ENCODE results near the gene NUDT16L1. TPM values are rescaled to one million over a fixed set of nuclear protein-coding genes. Genes with fewer than 3 reads are reported as not detected.

NUDT16L1 gene
- polyA plus RNA-seq, 3 donors: 22.0 to 47.2 (median 31.0) TPM

DNA sequence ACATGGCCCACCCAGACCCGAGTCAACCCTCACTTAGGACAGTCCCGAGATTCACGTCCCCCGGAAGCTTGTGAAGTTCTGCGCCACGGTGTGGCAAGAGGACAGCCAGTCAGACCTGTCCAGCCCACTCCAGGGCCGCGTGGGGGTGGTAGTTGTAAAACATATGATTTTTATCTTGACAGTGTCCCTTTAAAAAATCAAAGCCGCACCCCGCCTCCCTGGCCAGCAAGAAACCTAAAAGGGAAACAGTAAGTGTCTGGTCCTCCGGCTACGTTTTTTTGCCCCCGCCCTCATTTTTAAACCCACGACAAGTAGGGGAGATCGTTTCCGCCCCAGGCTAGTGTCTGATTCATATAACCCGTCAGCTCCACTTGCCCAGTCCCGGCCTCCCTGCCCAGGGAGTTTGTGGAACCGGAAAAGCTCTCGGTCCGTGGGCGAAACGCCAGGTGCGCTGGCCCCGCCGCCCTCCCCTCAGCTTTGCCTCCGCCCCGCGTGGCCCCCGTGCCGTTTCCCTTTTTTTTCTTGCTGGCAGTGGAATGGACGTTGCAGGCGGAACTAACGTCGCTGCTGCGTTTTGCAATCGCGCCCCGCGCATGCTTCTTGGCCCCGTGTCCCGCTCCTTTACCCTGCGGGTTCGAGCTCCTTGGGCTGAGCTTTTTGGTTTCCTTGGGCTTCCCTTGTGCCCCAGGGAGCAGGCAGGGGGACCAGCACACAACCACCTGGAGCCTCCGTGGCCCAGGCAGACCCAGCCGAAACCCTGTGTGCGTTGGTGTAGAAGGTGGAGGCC lies 13.3 kb upstream of the NUDT16L1 start:
- WGBS, 3 donors: 22 to 58% (median 24%) methylated on average over 47 of the region's 47 CpGs

DNA sequence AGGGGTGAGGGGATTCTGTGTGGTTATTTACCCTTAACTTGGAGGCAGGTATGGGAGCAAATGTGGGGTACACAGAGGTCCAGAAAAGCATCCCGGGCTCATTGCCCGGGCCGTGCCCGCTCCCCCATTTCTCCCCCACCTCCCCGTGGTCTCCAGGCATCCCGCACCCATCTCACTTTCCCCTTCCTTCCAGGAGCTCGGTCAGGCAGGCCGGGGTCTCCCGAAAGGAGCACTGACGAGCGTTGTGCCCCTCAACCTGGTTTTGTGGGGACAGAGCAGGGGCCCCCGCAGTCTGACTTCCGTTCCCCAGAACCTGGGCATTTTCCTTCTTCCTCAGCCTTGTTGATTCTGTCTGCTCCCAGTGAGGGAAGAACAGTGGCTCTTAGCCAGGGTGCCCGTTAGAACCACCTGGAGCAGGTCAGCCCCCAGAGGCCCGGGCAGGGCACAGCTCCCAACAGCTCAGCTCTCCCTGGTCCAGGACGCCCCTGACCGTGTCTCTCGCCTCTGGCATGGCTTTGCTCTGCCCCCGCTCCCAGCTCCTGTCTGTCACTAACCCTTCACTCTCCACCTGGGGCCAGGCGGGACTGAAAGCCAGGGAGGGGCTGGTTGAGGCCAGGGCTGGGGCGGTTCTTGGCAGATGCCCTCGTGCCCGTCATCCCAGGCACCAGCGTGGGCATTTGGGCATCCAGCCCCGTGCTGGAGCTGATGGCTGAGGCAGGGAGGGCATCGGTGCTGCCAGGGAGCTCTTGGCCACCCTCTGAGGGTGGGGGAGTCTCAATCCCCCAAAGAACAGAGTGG lies 12.5 kb upstream of the NUDT16L1 start:
- WGBS, 3 donors: 75 to 89% (median 78%) methylated on average over 26 of the region's 26 CpGs
- H3K27ac ChIP-seq (ENCODE audit: low read depth, low read length): no peak overlapping the region

More for the DNA sequence above, 13.3 kb upstream of the NUDT16L1 start:
- no peak overlapping the region for H3K27ac ChIP-seq (ENCODE audit: low read depth, low read length)

DNA sequence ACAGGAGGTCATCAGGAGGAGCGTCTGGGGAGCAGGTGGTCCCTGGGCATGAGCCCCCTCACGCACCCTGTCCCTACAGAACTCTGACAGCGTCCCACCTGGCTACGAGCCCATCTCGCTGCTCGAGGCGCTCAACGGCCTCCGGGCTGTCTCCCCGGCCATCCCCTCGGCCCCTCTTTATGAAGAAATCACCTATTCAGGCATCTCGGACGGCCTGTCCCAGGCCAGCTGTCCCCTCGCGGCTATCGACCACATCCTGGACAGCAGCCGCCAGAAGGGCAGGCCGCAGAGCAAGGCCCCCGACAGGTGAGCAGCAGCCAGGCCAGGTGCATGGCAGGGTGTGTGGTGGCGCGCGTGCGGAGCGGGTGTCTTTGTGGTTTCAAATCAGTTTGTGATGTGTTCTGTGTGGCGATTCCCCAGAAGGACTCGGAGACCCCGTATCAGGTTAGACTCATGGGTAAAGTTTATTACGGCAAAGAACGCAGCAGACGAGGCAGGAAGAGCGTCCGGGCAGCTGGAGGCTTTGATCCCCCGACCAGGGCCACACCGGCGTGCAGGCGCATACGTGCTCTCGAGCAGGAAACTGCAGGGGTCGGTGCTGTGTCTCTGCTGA lies 11.8 kb upstream of the NUDT16L1 start:
- WGBS, 3 donors: 88 to 94% (median 91%) methylated on average over 39 of the region's 39 CpGs
- no peak overlapping the region for H3K27ac ChIP-seq (ENCODE audit: low read depth, low read length)

DNA sequence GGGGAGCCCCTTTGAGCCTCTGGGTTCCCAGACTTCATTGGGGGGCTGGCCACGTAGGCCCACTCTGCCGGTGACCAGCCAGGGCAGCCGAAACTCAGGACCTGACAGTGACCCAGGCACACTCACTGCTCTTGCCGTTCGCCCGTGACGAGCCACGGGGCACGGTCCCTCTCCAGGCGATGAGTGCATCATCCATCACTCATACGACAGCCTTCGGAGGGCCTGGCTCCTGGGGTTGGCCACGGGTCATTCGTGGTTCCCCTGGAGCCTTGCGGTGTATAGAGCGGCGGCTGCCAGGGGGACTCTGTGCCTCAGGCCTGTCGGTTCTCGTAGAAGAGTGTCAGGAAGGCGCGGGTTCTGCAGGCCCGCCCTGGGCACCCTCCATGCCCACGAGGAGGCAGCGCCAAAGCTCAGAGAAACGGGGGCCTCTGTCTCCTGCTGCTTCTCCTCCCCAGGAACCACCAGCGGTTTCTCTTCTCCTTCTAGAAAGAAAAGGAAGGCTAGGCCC lies 11.2 kb upstream of the NUDT16L1 start:
- 81 to 84% (median 82%) methylated on average over 22 to 26 of the region's 26 CpGs for WGBS, 3 donors
- no peak overlapping the region for H3K27ac ChIP-seq (ENCODE audit: low read depth, low read length)

DNA sequence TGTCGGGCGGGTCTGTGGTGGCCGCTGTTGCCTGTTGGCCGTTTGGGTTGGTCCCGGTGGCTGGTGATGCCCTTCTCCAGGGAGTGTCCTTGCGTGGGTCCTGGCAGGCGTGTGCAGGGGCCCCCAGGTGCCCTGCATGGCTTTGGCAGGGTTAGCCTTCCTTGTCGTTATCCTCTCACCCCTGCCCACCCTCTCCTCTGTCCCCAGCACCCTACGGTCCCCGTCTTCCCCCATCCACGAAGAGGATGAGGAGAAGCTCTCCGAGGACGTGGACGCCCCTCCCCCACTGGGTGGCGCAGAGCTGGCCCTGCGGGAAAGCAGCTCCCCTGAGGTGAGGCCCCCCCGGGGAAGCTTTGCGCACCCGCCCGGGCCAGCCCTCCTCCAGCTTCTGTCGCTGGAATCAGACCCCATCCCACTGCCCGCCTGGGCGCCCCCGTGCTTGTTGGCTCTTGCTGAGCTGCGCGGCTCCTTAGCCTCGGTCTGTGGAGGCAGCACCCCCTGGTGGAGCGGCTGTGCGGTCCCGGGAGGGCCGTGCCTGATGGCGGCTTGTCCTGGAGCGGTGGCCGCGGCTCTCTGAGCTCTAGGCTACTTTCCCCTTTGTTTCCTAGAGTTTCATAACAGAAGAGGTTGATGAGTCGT lies 10.6 kb upstream of the NUDT16L1 start:
- no peak overlapping the region for H3K27ac ChIP-seq (ENCODE audit: low read depth, low read length)
- 73 to 79% (median 74%) methylated on average over 32 to 36 of the region's 36 CpGs for WGBS, 3 donors

DNA sequence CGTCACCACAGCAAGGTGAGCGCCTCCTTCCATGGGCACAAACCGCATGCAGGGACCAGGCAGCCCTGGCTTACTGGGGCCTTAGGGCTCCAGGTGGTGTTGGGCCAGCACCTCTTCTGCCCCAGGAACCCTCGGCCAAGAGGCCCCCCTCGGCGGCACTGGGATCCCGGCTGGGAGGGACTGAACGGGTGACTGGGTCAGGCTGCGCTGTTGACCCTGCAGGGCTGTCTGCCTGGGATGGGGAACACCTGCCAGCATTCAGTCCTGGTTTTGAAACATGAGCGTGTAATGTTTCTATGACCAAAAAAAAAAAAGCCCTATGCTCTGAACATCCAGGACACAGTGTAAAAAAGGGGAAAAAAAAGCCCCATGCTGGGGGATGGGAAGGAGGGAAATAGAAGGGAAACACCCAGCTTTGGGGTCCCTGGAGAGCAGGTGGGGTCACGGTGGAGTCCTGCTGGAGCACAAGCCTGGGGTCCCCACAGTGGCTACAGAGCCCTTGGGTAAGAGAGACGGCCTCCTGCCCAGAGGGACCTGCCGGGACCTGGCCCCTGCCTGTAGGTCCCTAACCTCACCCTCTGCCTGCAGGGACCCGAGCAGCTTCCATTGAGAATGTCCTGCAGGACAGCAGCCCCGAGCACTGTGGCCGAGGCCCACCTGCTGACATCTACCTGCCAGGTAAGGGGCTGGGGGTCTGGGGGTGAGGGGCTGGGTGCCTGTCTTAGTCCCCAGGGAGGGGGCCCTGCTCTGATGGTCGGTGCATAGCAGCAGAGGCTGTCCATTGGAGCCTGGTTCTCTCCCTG lies 9.9 kb upstream of the NUDT16L1 start:
- no peak overlapping the region for H3K27ac ChIP-seq (ENCODE audit: low read depth, low read length)
- WGBS, 3 donors: 80 to 83% (median 81%) methylated on average over 14 to 17 of the region's 17 CpGs

DNA sequence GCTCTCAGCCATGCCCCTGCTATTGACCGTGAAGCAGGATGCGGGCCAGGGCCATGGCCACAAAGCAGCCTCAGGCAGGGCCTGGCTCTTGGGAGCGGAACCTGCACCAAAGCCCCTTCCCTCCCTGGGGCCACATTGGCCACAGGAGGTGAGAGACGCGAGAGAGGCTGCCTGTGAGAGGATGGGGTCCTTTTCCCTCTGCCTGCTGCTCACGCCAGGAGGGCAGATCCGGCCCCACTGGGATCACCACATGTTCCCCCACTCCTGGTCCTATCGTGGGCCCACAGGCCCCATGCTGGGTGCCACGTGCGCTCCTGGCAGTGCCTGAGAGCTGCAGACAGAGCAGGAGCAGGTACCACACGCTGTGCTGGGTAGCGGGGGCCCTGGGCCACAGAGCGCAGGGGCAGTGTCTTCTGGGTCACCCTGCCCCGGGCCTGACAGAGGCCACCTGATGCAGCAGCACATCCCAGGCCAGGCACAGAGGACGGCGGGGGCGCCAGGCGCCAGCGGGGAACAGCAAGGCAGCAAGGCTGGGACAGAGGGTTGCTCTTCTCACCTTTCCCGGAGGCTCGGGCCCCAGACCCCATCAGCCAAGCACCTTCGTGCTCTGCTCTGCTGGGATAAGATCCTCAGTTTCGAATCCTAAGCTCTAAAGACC lies 9.2 kb upstream of the NUDT16L1 start:
- H3K27ac ChIP-seq (ENCODE audit: low read depth, low read length): no peak overlapping the region
- 95 to 96% (median 95%) methylated on average over 23 of the region's 23 CpGs for WGBS, 3 donors

DNA sequence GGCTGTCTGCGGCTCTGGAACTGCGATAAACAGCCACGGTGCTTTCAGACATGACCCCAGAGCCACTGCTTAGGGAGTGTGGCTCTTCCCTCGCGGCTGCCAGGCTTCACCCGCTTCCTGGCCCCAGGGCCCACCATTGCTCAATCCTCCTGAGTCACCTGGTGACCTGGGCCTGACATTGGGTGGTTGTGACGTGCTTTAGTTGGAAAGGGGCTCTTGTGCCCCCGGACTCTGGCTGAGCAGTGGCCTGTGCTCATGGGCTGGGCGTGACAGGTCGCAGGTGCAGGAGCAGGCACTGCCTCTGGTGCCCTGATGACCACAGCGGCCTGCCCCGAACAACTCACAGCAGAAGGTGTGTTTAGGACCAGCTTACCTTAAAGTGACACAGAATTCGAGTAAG lies 8.6 kb upstream of the NUDT16L1 start:
- WGBS, 3 donors: 77 to 94% (median 85%) methylated on average over 13 of the region's 13 CpGs
- no peak overlapping the region for H3K27ac ChIP-seq (ENCODE audit: low read depth, low read length)

DNA sequence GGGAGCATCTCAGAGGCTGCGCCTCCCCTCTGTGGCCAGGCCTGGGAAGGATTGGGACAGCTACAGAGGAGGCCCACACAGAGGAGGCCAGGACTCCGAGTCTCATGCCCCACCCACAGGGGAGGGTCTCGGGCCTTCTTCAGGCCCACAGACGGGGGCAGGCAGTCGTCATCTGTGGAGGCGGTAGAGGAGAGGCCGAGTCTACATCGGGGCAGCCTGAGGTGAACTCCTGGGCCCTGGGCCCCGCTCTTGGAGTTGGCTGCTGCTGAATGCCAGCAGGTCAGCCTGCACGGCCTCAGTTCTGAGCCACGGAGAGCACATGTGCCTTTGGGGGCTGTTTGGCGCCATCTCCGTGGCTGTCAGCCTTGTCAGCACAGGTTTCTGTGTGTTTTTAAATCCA lies 8.1 kb upstream of the NUDT16L1 start:
- 84 to 89% (median 89%) methylated on average over 12 to 13 of the region's 13 CpGs for WGBS, 3 donors
- H3K27ac ChIP-seq (ENCODE audit: low read depth, low read length): no peak overlapping the region

DNA sequence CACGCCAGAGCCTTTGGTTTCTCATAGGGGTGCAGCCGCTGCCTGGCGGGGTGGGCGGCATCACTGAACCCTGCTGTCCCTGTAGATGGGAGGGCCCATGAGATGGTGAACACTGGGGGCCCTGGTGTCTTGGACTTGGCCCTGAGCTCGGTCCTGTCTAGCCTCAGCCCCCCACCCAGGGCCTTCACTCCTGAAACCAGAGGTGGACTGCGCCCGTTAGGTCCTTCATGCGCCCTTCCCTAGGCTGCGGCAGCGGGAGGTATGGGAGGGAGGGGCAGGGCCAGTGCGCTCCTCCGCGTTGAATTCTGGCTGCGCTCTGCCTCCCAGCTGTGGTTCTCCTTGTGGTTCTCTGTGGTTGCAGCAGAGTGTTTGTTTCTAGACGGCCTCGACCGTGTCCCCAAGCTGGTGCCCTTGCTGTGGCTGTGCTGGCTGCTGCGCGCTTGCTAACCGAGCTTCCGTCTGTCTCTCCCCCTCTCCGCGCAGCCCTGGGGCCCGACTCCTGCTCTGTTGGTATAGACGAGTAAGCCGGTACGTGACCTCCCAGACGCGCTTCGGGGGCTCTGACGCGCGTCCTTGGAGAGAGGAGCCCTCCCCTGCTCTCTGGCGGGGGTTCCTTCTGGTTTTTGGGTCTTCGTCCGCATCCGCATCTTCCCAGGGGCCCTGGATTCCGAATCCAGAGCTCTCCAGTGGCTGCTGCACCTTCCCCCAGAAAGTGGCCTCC lies 7.4 kb upstream of the NUDT16L1 start:
- WGBS, 3 donors: 90 to 95% (median 95%) methylated on average over 34 to 38 of the region's 38 CpGs
- no peak overlapping the region for H3K27ac ChIP-seq (ENCODE audit: low read depth, low read length)

DNA sequence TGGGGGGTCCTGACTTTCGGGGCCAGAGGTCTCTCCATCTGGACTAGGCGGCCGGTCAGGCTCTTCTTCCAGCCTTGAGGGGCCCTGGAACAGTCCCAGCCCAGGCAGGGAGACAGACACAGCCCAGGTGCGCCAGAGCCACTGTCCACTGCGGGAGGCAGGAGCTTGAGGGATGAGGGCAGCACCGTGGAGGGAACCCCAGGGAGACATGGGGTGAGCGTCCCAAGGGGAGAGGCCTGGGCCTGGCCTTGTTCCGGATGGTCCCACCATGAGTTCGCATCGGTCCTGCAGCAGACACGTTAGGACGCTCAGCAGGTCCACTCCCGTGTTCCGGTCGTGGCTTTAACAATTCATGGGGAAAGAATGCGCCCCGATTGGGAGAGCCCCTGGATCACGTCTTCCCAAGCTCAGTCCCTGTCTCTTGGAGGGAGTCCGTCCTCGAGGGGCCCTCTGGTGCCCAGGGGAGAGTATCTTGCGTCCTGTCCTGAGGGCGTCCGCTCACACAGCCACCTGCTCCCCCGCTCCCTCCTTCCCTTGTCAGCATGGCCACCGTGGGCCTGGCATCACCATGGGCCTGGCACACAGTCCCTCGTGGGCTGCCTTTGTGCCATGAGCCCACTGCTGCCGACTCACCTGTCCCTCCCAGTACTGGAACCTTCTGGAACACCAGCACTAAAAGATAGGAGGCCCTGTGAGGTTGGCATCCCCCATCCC lies 6.7 kb upstream of the NUDT16L1 start:
- WGBS, 3 donors: 91 to 94% (median 92%) methylated on average over 25 to 27 of the region's 27 CpGs
- no peak overlapping the region for H3K27ac ChIP-seq (ENCODE audit: low read depth, low read length)

DNA sequence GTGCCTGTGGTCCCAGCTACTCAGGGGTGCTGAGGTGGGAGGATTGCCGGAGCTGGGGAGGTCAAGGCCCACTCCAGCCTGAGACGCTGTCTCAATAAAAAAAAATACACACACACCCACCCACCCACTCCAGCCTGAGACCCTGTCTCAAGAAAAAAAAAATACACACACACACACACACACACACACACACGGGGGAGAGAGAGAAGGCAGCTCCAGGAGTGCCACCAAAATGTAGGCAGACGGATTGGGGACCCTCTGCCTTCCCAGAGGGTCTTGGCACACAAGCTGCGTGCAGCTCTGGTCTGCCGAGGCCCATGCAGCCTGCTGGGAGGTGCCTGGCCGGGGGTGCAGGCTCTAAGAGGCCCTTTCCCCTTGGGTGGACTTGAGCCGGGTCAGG lies 5.9 kb upstream of the NUDT16L1 start:
- H3K27ac ChIP-seq (ENCODE audit: low read depth, low read length): no peak overlapping the region
- whole genome bisulfite sequencing, 3 donors: 83 to 86% (median 86%) methylated on average over 8 of the region's 8 CpGs

DNA sequence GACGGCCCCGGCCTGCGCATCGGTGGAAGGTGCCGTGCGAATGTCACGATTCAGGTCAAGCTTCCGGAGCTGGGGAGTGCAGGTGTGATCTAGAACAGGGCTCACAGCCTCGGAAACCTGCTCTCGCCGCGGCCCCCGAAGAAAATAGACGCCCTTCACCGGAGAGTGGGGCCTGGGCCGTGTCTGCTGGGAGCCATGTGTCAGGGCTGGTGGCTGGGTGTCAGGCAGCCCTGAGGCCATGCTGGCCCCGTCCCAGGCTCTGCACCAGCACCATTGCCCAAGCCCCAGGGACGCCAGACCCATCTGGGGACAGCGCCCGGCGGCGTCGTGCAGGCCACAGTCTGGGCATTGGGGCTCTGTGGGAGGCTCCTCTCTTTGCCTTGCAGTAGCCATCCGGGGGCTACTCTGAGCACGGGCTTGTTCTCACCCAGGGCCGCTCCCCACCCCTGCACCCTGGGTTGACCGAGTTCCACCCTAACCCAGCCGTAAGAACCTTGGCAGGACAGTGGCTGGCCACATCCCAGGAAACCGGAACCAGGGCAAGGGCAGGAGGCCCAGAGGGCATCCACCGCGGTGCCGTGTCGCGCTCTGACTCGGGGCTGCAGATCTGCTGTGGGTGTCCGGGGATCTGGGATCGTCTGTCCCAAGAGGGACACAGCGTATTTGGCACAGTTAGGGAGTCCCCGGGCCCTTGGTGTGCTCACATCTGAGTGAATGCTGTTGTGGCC lies 5.3 kb upstream of the NUDT16L1 start:
- 89 to 91% (median 90%) methylated on average over 38 to 39 of the region's 39 CpGs for WGBS, 3 donors
- H3K27ac ChIP-seq (ENCODE audit: low read depth, low read length): no peak overlapping the region

DNA sequence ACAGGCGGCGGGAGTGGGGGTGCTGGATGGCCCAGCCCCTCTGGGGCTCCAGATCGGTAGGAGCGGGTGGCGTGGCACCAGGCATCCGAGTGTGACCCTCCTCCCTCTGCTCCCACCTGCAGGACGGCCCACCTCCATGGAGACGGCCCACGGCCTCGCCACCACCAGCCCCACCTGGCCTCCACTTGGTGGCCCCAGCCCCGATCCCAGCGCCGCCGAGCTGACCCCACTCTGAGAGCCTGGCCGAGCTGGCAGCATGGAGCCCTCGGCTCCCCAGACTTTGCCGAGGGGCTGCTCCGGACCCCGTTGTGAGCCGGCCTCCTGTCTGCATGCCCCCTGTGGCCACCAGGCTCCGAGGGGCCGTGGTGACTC lies 4.7 kb upstream of the NUDT16L1 start:
- no peak overlapping the region for H3K27ac ChIP-seq (ENCODE audit: low read depth, low read length)
- 92 to 96% (median 92%) methylated on average over 22 of the region's 22 CpGs for WGBS, 3 donors

DNA sequence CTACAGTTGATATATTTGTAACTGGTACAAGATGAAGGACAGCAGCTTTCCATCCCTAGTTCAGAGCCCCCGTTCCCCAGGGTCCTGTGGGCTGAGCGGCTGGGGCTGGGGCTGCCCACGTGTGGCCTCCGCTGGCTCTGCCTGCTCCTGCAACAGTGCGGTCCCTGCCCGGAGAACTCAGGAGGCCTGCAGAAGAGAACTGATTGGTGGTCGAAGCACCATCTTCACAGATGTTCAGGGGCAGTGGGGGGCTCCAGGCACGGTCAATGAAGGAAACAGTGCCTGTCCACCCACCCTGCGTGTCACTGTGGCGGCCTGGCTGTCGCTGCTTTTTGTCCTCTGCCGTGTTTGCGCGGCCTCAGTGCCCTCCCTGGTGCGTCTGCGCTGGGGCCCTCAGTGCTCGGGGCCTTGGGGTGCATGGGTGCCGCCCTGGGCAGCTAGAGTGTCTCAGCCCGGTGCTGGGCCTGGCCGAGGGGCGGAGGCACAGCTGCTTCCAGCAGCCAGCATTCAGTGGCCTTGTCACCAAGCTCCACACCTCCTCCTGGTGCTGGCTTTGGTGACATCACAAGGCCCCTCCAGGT lies 4.2 kb upstream of the NUDT16L1 start:
- WGBS, 3 donors: 88 to 91% (median 91%) methylated on average over 21 of the region's 21 CpGs

More for the DNA sequence above, 4.2 kb upstream of the NUDT16L1 start:
- H3K27ac ChIP-seq (ENCODE audit: low read depth, low read length): no peak overlapping the region
